ENCODE results near the gene REEP3. TPM values are rescaled to one million over a fixed set of nuclear protein-coding genes. Genes with fewer than 3 reads are reported as not detected.

REEP3 gene
- total RNA-seq, 4 donors from 2014 or later: 27.5 to 32.5 (median 30.4) TPM

GRCh38 chr10:63554657-63555056, 33.5 kb downstream of the REEP3 start:
- 68 to 71% methylated on average over 2 of the region's 2 CpGs for WGBS, 2 donors
- H3K27ac ChIP-seq: no peak overlapping the region
- TF ChIP-seq CTCF (IDR thresholded peaks at IDR 0.05) (no peak), POLR2A (IDR thresholded peaks at IDR 0.05) (no peak)
- no peaks in the 10 kb centered on the region for H3K36me3 ChIP-seq
- no peaks in the 10 kb centered on the region for H3K9me3 ChIP-seq
- H3K27me3 ChIP-seq: no peaks in the 10 kb centered on the region
- DNase-seq: no peak
- intact Hi-C loops (cut with DNase I): no loop called here
- no peak overlapping the region for H3K4me3 ChIP-seq
- peaks cover 0 to 24% (median 0%) of the 10 kb centered on the region in 3 donors for H3K4me1 ChIP-seq

GRCh38 chr10:63555330-63555729, 34.1 kb downstream of the REEP3 start:
- Histone ChIP-seq H3K27me3 (no peaks in the 10 kb centered on the region), H3K36me3 (no peaks in the 10 kb centered on the region), H3K9me3 (no peaks in the 10 kb centered on the region), H3K4me1 (peaks cover 0 to 24% (median 0%) of the 10 kb centered on the region in 3 donors), H3K4me3 (no peak overlapping the region), H3K27ac (no peak overlapping the region)
- DNase-seq: no peak
- TF ChIP-seq CTCF (IDR thresholded peaks at IDR 0.05): no peak
- TF ChIP-seq POLR2A (IDR thresholded peaks at IDR 0.05): no peak
- 63 to 72% methylated on average over 2 of the region's 2 CpGs for WGBS, 2 donors
- intact Hi-C loops (cut with DNase I): no loop called here

- Histone ChIP-seq H3K36me3 (no peaks in the 10 kb centered on the region), H3K27ac (no peak overlapping the region), H3K4me3 (no peak overlapping the region), H3K27me3 (no peaks in the 10 kb centered on the region), H3K4me1 (peaks cover 0 to 15% (median 0%) of the 10 kb centered on the region in 3 donors), H3K9me3 (no peaks in the 10 kb centered on the region)
- WGBS, 2 donors: 93 to 94% methylated on average over 5 of the region's 5 CpGs
- TF ChIP-seq CTCF (IDR thresholded peaks at IDR 0.05): no peak
- no peak for TF ChIP-seq POLR2A (IDR thresholded peaks at IDR 0.05)
- intact Hi-C loops (cut with DNase I): no loop called here
- no peak for DNase-seq
Observed at GRCh38 chr10:63558132-63558784, 37.1 kb downstream of the REEP3 start.

GRCh38 chr10:63561341-63561740, 40.1 kb downstream of the REEP3 start:
- H3K9me3 ChIP-seq: no peaks in the 10 kb centered on the region
- H3K4me1 ChIP-seq: no peaks in the 10 kb centered on the region
- DNase-seq: no peak
- 87% methylated on average over 5 of the region's 5 CpGs for WGBS, 2 donors
- TF ChIP-seq CTCF (IDR thresholded peaks at IDR 0.05): no peak
- TF ChIP-seq POLR2A (IDR thresholded peaks at IDR 0.05): no peak
- intact Hi-C loops (cut with DNase I): no loop called here
- no peak overlapping the region for H3K4me3 ChIP-seq
- H3K27me3 ChIP-seq: no peaks in the 10 kb centered on the region
- no peaks in the 10 kb centered on the region for H3K36me3 ChIP-seq
- no peak overlapping the region for H3K27ac ChIP-seq

- intact Hi-C loops (cut with DNase I): no loop called here
- Histone ChIP-seq H3K4me3 (no peak overlapping the region), H3K9me3 (no peaks in the 10 kb centered on the region), H3K4me1 (no peaks in the 10 kb centered on the region), H3K36me3 (peaks cover 0 to 3% (median 0%) of the 10 kb centered on the region in 3 donors), H3K27me3 (no peaks in the 10 kb centered on the region), H3K27ac (no peak overlapping the region)
- 73 to 81% methylated on average over 3 of the region's 3 CpGs for WGBS, 2 donors
- DNase-seq: no peak
- TF ChIP-seq CTCF (IDR thresholded peaks at IDR 0.05) (no peak), POLR2A (IDR thresholded peaks at IDR 0.05) (no peak)
Observed at GRCh38 chr10:63562391-63562790, 41.2 kb downstream of the REEP3 start.
